ENCODE results near the gene DEDD2. TPM values are rescaled to one million over a fixed set of nuclear protein-coding genes. Genes with fewer than 3 reads are reported as not detected.

DEDD2 gene
- total RNA-seq, 1 donor from 2014 or later, result 23.7 TPM

DNA sequence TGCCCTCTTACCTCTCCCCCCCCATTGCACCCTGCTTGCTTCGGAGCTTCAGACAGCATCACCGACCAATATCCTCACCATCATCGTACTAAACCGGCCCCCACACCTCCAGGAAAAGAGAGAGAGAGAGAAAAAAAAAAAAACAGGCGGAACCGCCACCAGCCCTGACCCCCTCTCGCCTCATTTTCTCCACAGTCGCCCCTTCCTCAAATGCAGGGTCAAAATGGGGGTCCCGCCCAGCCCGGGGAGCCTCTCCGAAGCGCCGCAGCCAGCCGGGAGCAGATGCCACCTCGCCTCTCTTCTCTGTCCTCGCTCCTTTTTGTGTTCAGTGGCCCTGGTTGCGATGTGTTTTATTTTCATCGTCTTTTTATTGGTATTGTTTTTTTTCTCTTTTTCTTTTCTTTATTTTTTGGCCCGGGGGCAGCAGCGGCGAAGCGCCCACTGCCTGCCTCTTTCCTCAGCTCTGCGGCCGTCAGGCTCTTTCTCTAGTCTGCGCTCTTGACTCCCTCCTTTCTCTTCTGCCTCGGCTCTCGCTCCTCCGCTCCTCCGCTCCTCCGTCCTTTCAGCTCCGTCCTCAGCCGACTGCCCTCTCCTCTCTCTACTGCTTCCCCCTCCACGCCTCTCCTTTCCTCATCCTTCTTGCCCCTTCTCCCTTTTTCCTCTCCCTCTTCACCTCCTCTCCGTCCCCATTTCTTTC is 41.4 kb downstream of the DEDD2 start:
- no peak for DNase-seq (ENCODE audit: extremely low spot score, unreplicated experiment)
- H3K36me3 Mint-ChIP-seq, result no peaks in the 10 kb centered on the region
- H3K27me3 Mint-ChIP-seq, result peaks cover 51% of the 10 kb centered on the region
- TF ChIP-seq, protein P1, sequence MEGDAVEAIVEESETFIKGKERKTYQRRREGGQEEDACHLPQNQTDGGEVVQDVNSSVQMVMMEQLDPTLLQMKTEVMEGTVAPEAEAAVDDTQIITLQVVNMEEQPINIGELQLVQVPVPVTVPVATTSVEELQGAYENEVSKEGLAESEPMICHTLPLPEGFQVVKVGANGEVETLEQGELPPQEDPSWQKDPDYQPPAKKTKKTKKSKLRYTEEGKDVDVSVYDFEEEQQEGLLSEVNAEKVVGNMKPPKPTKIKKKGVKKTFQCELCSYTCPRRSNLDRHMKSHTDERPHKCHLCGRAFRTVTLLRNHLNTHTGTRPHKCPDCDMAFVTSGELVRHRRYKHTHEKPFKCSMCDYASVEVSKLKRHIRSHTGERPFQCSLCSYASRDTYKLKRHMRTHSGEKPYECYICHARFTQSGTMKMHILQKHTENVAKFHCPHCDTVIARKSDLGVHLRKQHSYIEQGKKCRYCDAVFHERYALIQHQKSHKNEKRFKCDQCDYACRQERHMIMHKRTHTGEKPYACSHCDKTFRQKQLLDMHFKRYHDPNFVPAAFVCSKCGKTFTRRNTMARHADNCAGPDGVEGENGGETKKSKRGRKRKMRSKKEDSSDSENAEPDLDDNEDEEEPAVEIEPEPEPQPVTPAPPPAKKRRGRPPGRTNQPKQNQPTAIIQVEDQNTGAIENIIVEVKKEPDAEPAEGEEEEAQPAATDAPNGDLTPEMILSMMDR (conservative IDR thresholded peaks at IDR 0.05), result no peak
- peaks cover 8% of the 10 kb centered on the region for H3K4me1 Mint-ChIP-seq (ENCODE audit: unreplicated experiment)
- no peak overlapping the region for H3K27ac Mint-ChIP-seq
- H3K9me3 Mint-ChIP-seq, result no peaks in the 10 kb centered on the region
- H3K4me3 Mint-ChIP-seq, result peak overlapping the region; percentile 84

DNA sequence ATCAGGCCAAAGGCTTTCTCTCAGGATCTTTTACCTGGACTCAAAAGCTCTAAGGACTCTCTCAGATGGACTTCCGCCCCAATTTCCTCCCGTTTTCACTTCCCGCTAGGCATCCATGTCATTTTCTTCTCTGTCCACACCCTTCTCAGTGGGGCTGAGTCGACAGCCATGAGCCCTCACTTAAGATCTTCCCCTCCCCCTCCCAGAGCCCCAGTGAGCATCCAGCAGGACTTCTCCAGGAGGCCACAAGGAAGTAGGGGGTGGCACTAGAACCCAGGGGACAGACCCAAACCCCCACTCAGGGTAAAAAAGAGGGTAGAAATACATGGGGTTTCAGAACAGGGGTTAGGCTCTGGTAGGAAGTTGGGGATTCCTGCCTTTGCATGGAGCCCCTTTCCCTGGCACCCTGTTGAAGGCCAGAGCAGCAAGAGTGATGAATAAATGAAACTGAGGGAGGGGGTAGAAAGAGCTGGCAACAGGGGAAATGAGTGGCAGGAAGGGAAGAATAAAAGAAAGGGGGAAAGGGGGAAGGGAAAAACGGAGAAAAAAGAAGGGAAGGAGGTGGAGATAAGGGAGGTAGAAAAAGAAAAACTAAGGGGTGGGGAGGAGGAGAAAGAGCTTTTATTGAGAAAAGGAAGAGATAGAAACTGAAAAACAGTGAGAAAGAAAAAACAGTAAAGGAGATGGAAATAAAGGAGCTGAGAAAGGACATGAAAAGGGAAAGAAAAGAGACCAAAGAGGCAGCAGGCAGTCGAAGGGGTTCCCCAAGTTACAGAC is 42.3 kb downstream of the DEDD2 start:
- Mint-ChIP-seq H3K4me3 (peak overlapping the region; percentile 84), H3K27ac (no peak overlapping the region), H3K36me3 (no peaks in the 10 kb centered on the region), H3K4me1 (ENCODE audit: unreplicated experiment) (peaks cover 14% of the 10 kb centered on the region), H3K9me3 (no peaks in the 10 kb centered on the region), H3K27me3 (peaks cover 58% of the 10 kb centered on the region)
- DNase-seq (ENCODE audit: extremely low spot score, unreplicated experiment), result no peak
- TF ChIP-seq, protein P1 (conservative IDR thresholded peaks at IDR 0.05), result no peak

DNA sequence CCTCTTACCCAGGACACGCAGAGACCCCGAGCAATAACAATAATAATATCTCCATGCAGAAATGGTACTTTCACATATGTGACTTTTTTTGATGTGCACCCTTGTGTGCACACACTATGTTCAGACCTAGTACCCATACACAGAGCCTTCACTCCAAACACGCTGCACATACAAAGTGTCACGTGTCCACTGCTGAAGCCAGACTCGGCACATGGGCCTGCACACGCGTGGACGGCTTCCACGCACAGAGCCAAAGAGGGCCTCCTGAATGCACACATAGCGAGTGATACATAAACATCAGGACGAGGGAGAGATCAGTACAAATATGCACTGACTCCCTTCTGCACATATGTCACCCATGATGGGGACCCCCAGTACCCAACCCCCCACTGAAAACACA is 43.3 kb downstream of the DEDD2 start:
- TF ChIP-seq, protein P1 (conservative IDR thresholded peaks at IDR 0.05), result no peak
- H3K4me1 Mint-ChIP-seq (ENCODE audit: unreplicated experiment), result peaks cover 22% of the 10 kb centered on the region
- H3K27me3 Mint-ChIP-seq, result peaks cover 64% of the 10 kb centered on the region
- H3K4me3 Mint-ChIP-seq, result no peak overlapping the region
- no peaks in the 10 kb centered on the region for H3K36me3 Mint-ChIP-seq
- DNase-seq (ENCODE audit: extremely low spot score, unreplicated experiment), result no peak
- no peak overlapping the region for H3K27ac Mint-ChIP-seq
- H3K9me3 Mint-ChIP-seq, result no peaks in the 10 kb centered on the region

DNA sequence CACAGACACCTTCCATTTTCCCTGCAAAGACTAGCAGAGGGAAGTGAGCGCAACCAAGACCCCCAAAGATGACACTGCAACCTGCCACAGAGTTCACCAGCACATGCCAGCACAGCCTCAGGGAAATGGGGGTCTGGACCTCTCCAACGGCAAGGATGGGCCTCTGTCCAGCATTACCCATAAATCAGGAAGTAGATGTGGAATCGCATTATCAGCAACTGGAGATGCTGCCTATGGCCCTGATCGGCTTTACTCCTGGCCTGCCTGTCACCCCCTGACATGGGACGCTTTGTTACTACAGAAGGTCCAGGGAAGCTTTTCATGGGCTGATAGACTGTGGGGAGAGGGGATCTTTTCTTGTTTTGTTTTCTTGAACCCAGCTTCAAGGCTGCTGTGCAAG is 43.8 kb downstream of the DEDD2 start:
- H3K27me3 Mint-ChIP-seq, result peaks cover 68% of the 10 kb centered on the region
- no peak overlapping the region for H3K4me3 Mint-ChIP-seq
- TF ChIP-seq, protein P1 (conservative IDR thresholded peaks at IDR 0.05), result no peak
- no peak overlapping the region for H3K27ac Mint-ChIP-seq
- H3K4me1 Mint-ChIP-seq (ENCODE audit: unreplicated experiment), result peaks cover 22% of the 10 kb centered on the region
- no peaks in the 10 kb centered on the region for H3K9me3 Mint-ChIP-seq
- no peak for DNase-seq (ENCODE audit: extremely low spot score, unreplicated experiment)
- no peaks in the 10 kb centered on the region for H3K36me3 Mint-ChIP-seq

DNA sequence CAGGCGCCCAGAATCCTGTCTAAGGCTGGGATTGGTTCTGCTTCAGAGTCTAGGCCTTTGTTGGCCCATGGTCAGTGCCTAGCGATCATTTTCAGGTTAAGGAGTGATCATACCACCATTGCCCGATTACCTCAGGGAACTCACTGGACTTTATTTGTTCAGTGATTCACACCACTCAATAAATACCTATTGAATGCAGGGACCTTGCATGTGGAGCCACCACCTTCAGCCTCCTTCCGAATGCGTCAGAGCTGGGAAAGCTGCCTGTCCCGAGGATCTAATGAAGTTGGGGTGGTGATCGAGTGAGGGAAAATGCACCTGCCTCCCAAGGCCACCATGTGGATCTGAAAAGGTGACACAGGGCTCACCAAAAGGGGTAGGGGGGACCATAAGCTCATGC is 45.2 kb downstream of the DEDD2 start:
- peaks cover 22% of the 10 kb centered on the region for H3K4me1 Mint-ChIP-seq (ENCODE audit: unreplicated experiment)
- H3K9me3 Mint-ChIP-seq, result no peaks in the 10 kb centered on the region
- TF ChIP-seq, protein P1 (conservative IDR thresholded peaks at IDR 0.05), result no peak
- DNase-seq (ENCODE audit: extremely low spot score, unreplicated experiment), result no peak
- H3K27ac Mint-ChIP-seq, result no peak overlapping the region
- no peak overlapping the region for H3K4me3 Mint-ChIP-seq
- no peaks in the 10 kb centered on the region for H3K36me3 Mint-ChIP-seq
- H3K27me3 Mint-ChIP-seq, result peaks cover 80% of the 10 kb centered on the region
